Measurements from ENCODE around the gene CCDC77. TPM values are rescaled to one million over a fixed set of nuclear protein-coding genes. Genes with fewer than 3 reads are reported as not detected.

Gene CCDC77
- total and polyA plus RNA-seq, 2 experiments from 2014 or later = 24.7 to 26.7 TPM

DNA sequence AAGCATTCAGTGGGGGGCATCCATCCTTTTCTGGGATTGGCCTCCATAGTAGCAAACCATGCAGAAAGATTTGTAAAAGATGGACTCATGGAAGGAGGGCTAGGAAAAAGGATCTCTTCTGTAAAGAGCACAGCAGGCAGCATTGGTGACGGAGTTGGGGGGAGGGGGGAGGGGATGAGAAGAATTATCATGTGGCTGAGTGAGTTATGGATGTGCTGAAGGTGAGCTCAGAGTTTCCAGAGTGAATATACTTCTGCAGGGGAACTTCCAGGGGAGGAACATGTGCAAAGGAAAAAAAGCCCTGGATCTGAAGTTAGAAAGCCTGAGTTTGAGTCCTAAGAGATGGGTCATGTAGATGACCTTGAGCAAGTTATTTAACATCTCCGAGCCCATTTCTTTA, 54.4 kb downstream of the CCDC77 start:
- H3K9me2 ChIP-seq (ENCODE audit: insufficient read depth) = no peaks in the 10 kb centered on the region
- Mint-ChIP-seq H3K27me3 (ENCODE audit: insufficient read depth, low read depth, poor library complexity) (peaks cover 34% of the 10 kb centered on the region), H3K9me3 (peaks cover 32% of the 10 kb centered on the region), H3K4me1 (peaks cover 4% of the 10 kb centered on the region), H3K27ac (no peak overlapping the region), H3K36me3 (ENCODE audit: low read depth) (peaks cover 19% of the 10 kb centered on the region), H3K4me3 (no peak overlapping the region)
- H3K27ac ChIP-seq (ENCODE audit: low read depth) = no peak overlapping the region
- H3K79me2 ChIP-seq (replicated peaks; ENCODE audit: insufficient read depth) = no peaks in the 10 kb centered on the region
- H3K36me3 ChIP-seq (ENCODE audit: insufficient read depth) = no peaks in the 10 kb centered on the region
- no peak for TF ChIP-seq CREB1 (CRISPR knock-in tag; IDR thresholded peaks at IDR 0.05; ENCODE audit: low read depth)
- TF ChIP-seq, protein P1, sequence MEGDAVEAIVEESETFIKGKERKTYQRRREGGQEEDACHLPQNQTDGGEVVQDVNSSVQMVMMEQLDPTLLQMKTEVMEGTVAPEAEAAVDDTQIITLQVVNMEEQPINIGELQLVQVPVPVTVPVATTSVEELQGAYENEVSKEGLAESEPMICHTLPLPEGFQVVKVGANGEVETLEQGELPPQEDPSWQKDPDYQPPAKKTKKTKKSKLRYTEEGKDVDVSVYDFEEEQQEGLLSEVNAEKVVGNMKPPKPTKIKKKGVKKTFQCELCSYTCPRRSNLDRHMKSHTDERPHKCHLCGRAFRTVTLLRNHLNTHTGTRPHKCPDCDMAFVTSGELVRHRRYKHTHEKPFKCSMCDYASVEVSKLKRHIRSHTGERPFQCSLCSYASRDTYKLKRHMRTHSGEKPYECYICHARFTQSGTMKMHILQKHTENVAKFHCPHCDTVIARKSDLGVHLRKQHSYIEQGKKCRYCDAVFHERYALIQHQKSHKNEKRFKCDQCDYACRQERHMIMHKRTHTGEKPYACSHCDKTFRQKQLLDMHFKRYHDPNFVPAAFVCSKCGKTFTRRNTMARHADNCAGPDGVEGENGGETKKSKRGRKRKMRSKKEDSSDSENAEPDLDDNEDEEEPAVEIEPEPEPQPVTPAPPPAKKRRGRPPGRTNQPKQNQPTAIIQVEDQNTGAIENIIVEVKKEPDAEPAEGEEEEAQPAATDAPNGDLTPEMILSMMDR (conservative IDR thresholded peaks at IDR 0.05; ENCODE audit: low read depth in 2 of 2) = no peak
- TF ChIP-seq, protein P2, sequence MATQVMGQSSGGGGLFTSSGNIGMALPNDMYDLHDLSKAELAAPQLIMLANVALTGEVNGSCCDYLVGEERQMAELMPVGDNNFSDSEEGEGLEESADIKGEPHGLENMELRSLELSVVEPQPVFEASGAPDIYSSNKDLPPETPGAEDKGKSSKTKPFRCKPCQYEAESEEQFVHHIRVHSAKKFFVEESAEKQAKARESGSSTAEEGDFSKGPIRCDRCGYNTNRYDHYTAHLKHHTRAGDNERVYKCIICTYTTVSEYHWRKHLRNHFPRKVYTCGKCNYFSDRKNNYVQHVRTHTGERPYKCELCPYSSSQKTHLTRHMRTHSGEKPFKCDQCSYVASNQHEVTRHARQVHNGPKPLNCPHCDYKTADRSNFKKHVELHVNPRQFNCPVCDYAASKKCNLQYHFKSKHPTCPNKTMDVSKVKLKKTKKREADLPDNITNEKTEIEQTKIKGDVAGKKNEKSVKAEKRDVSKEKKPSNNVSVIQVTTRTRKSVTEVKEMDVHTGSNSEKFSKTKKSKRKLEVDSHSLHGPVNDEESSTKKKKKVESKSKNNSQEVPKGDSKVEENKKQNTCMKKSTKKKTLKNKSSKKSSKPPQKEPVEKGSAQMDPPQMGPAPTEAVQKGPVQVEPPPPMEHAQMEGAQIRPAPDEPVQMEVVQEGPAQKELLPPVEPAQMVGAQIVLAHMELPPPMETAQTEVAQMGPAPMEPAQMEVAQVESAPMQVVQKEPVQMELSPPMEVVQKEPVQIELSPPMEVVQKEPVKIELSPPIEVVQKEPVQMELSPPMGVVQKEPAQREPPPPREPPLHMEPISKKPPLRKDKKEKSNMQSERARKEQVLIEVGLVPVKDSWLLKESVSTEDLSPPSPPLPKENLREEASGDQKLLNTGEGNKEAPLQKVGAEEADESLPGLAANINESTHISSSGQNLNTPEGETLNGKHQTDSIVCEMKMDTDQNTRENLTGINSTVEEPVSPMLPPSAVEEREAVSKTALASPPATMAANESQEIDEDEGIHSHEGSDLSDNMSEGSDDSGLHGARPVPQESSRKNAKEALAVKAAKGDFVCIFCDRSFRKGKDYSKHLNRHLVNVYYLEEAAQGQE (IDR thresholded peaks at IDR 0.05; ENCODE audit: unreplicated experiment) = no peak
- no peak for TF ChIP-seq EZH2phosphoT487 (IDR thresholded peaks at IDR 0.05; ENCODE audit: unreplicated experiment)
- no peak for TF ChIP-seq EZH2 (IDR thresholded peaks at IDR 0.05; ENCODE audit: low read depth, unreplicated experiment)
- no peak for TF ChIP-seq STAT1 (IDR thresholded peaks at IDR 0.05; ENCODE audit: unreplicated experiment)
- TF ChIP-seq, protein P3, sequence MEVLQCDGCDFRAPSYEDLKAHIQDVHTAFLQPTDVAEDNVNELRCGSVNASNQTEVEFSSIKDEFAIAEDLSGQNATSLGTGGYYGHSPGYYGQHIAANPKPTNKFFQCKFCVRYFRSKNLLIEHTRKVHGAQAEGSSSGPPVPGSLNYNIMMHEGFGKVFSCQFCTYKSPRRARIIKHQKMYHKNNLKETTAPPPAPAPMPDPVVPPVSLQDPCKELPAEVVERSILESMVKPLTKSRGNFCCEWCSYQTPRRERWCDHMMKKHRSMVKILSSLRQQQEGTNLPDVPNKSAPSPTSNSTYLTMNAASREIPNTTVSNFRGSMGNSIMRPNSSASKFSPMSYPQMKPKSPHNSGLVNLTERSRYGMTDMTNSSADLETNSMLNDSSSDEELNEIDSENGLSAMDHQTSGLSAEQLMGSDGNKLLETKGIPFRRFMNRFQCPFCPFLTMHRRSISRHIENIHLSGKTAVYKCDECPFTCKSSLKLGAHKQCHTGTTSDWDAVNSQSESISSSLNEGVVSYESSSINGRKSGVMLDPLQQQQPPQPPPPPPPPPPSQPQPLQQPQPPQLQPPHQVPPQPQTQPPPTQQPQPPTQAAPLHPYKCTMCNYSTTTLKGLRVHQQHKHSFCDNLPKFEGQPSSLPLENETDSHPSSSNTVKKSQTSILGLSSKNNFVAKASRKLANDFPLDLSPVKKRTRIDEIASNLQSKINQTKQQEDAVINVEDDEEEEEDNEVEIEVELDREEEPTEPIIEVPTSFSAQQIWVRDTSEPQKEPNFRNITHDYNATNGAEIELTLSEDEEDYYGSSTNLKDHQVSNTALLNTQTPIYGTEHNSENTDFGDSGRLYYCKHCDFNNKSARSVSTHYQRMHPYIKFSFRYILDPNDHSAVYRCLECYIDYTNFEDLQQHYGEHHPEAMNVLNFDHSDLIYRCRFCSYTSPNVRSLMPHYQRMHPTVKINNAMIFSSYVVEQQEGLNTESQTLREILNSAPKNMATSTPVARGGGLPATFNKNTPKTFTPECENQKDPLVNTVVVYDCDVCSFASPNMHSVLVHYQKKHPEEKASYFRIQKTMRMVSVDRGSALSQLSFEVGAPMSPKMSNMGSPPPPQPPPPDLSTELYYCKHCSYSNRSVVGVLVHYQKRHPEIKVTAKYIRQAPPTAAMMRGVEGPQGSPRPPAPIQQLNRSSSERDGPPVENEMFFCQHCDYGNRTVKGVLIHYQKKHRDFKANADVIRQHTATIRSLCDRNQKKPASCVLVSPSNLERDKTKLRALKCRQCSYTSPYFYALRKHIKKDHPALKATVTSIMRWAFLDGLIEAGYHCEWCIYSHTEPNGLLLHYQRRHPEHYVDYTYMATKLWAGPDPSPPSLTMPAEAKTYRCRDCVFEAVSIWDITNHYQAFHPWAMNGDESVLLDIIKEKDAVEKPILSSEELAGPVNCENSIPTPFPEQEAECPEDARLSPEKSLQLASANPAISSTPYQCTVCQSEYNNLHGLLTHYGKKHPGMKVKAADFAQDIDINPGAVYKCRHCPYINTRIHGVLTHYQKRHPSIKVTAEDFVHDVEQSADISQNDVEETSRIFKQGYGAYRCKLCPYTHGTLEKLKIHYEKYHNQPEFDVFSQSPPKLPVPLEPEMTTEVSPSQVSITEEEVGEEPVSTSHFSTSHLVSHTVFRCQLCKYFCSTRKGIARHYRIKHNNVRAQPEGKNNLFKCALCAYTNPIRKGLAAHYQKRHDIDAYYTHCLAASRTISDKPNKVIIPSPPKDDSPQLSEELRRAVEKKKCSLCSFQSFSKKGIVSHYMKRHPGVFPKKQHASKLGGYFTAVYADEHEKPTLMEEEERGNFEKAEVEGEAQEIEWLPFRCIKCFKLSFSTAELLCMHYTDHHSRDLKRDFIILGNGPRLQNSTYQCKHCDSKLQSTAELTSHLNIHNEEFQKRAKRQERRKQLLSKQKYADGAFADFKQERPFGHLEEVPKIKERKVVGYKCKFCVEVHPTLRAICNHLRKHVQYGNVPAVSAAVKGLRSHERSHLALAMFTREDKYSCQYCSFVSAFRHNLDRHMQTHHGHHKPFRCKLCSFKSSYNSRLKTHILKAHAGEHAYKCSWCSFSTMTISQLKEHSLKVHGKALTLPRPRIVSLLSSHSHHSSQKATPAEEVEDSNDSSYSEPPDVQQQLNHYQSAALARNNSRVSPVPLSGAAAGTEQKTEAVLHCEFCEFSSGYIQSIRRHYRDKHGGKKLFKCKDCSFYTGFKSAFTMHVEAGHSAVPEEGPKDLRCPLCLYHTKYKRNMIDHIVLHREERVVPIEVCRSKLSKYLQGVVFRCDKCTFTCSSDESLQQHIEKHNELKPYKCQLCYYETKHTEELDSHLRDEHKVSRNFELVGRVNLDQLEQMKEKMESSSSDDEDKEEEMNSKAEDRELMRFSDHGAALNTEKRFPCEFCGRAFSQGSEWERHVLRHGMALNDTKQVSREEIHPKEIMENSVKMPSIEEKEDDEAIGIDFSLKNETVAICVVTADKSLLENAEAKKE (CRISPR knock-in tag; IDR thresholded peaks at IDR 0.05) = no peak
- TF ChIP-seq POLR2AphosphoS5 (IDR thresholded peaks at IDR 0.05; ENCODE audit: low read depth) = no peak
- no peak for TF ChIP-seq ZNF114 (CRISPR knock-in tag; IDR thresholded peaks at IDR 0.05)
- TF ChIP-seq NANOG (IDR thresholded peaks at IDR 0.05; ENCODE audit: borderline replicate concordance) = no peak
- no peak for TF ChIP-seq JUNB (IDR thresholded peaks at IDR 0.05; ENCODE audit: unreplicated experiment)
- ATAC-seq = no peak
- no peak overlapping the region for H2AFZ ChIP-seq
- H3K27me3 ChIP-seq (ENCODE audit: insufficient read depth) = peaks cover 31% of the 10 kb centered on the region
- H3K4me1 ChIP-seq (ENCODE audit: insufficient read depth) = no peaks in the 10 kb centered on the region
- H3K4me3 ChIP-seq = no peak overlapping the region
- H4K20me1 ChIP-seq (replicated peaks; ENCODE audit: insufficient read depth) = no peaks in the 10 kb centered on the region
- H3F3A ChIP-seq (replicated peaks; ENCODE audit: low read depth) = peaks cover 12% of the 10 kb centered on the region
- no peak overlapping the region for H3K4me2 ChIP-seq
- no peak for DNase-seq (ENCODE audit: low spot score)

All from GM23338 (cell line).